ENCODE data around the gene JMJD7.

Gene JMJD7

DNA sequence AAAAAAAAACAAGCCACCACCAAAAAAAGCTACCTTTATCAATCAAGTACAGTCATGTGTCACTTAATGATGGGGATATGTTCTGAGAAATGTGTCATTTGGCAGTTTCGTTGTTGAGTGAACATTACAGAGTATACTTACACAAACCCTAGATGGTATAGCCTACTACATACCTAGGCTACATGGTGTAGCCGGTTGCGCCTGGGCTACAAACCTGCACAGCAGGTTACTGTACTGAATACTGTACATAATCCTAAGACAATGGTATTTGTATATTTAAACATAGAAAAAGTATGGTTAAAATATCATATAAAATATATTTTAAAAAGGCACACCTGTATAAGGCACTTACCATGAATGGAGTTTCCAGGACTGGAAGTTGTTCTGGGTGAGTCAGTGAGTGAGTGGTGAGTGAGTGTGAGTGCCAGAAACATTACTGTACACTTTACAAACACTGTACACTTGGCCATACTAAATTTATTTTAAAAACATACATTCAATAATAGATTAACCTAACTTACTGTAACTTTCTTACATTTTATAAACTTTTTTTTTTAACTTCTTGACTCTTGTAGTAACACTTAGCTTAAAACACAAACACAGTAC, 25.9 kb upstream of the JMJD7 start:
- no peak for FAIRE-seq

DNA sequence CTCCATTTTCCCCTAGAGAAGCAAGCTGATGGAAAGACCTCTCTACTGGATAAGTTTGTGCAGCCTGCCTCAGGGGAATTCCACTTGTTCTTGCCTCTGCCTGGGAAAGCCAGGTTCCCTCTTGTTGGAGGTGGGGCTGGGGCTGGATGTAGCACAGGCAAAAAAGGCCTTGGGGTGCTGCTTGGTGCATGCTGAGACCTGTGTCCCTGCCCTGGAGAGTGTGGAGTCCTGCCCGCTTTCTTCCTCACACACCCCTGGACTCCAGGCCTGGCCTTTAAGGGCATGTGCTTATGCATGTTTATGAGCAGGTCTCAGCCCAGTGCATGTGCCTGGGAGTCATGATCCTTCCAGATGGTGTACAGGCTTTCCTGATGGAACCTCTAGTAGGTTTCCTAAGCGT, 23.5 kb upstream of the JMJD7 start:
- no peak for FAIRE-seq

DNA sequence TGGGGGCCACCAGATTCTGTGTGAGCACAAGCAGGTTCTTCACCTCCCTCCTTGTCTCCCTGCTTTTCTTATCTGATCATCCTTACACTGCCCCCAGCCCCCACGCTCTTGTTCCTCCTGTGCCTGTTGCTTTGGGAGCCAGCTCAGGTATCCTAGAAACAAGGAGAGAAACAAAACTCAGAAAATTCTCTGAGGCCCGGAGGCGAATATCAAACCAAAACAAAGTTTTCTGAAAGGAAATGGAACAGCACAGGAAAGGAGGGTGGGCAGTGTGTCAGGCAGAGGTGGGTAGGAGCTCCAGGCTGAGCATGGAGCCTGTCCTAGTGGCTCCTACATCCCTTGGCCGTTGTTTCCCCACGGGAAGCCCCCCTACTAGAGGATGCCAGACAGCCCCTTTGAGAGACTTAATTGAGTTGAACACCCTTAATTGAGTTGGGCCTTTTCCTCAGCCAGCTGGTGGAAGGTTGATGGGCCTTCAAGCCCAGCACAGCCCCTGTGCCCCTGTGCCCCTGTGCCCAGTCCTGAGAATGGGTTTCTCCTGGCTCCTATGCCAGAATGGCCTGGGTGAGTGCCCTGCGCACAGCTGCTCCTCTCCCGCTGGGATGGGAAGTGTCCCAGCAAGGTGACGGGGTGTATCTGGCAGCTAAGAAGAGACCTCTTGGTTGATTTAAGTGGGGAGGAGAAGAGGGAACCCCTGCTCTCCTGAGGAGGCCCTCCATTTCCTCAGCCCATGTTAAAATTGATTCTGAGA, 22.8 kb upstream of the JMJD7 start:
- no peak for FAIRE-seq

DNA sequence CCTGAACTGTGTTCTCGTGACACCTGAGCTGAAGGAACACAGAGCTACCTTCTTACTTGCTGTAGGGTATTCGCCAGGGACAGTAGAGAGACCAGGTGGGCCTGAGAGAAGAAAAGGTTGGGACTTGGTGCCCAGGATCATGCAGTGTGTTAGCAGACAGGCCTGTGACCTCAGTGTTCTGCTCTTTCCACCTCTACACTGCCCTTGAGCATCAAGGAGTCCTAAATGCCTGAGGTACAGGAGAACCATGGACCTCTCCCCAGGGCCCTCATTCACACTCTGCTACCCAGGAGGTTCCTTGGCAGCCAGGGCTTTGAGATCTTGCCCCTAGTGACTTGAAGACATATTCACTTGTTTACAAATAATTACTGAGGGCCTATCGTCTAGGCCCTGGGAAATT, 22.2 kb upstream of the JMJD7 start:
- no peak for FAIRE-seq

DNA sequence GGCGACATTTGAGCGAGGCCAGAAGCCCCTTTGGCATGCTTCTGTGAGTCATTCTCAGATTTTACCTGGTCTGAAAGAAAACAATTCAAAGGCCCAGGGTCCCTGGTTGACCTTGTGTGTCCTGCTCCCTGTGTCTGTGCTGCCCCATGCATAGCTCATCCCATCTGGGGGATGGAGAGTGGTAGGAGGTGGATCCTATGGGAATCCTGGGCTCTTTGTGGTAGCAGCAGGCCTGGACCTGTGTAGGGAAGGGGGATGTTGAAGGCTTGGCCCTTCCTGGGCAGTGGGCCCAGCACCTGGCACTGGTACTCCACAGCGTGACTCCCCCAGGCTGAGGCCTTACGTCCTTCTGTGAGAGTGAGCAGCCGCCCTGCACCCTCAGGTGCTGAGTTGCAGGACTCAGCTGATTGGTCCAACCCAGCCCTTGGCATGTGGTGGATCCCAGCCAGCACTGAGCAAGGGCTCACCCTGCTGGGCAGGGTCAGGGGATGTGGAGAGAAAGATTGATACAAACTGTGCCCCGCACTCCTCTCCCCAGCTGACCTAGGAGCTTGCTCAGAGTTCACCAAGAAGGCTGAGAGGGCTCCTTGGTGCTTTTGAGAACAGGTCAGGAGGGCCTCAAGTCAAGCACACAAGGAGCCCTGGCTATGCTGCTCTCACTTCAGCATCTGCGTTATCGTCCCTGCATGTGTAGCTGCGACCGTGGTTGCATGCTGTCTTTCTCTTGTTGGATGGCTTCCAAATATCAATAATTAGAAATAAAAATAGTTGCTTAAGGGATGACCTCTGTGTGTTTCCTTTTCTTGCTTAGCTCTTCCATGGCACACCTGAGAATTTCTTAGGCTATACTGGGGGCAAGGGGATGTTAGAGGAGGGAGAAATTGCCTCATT, 21.4 kb upstream of the JMJD7 start:
- no peak for FAIRE-seq

DNA sequence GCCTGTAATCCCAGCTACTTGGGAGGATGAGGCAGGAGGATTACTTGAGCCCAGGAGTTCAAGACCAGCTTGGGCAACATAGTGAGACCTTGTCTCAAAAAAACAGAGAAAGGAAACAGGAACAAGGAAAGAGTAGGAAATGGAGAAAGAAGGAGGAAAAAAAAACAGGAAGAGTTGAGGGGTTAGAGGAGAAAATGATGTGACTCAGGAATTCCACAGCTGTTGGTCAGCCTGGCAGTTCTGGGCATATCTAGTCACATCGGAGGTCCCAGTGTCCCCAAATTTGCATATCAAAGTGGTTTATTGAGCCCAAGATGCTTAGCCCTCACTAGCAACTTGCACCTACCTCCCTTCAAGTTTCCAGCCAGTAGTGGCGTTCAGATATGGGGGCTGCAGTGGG, 18.8 kb upstream of the JMJD7 start:
- no peak for FAIRE-seq

DNA sequence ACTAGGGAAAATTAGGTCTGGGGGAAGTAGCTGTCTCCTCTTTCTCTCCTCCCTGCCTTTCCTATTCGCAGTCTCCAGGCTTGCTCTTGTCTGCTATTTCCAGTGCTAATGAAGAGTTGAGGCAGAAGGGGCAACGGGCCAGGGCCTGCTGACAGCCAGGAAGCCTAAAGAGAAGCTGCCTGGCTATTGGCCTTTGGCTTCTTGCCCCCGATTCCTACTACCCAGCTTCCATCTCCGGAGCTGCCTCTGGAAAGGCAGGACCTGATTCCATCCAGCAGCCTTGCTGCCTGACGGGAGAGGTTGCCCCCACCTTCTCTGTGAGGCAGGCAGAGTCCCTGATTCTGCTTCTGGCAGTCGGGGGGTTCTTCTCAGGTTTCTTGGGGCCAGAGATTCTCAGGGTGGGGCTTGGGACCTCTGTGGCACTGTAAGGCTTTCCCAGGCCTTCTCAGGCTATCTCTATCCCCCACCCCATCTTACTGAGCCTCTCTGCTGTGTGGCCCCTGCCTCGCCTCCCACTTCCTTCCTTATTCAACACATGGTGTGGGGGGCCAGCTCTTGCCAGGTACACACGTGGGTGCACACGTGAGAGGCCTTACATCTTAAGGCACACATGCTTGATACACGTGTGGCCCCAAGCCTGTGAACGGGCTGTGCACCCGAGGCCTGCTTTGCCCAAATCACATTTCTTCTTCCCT, 18.2 kb upstream of the JMJD7 start:
- FAIRE-seq, result no peak

DNA sequence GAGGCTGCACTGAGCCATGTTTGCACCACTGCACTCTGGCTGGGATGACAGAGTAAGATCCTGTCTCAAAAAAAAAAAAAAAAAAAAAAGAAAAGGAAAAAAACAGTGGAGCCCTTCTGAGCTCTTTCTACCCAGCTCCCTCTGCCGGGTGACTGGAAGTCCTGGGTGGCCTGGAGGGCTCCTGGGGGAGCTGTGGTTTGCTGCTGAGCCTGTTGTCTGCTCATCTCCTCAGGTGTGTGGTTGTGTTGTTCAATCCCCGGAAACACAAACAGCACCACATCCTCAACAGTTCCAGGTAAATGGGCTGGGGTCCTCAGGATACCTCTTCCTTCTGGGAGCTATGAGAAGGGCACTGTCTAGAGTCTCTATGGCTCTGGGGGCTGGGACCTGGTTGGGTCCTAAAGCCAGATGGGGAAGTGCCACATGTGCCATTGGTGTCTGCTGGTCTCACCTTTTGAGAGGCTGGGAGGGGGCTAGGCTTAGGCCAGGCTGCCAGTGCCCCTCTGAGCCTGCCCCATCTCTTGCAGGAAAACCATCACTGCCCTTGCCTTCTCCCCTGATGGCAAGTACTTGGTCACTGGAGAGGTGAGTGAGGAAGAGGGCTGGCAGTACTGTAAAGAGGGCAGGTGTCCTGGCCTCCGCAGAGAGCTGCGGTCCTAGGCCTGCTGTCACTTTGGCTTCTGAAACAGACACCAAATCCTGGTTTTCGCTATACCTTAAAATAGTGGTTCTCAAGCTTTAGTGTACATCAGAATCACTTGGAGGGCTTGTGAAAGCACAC, 17.1 kb upstream of the JMJD7 start:
- no peak for FAIRE-seq

DNA sequence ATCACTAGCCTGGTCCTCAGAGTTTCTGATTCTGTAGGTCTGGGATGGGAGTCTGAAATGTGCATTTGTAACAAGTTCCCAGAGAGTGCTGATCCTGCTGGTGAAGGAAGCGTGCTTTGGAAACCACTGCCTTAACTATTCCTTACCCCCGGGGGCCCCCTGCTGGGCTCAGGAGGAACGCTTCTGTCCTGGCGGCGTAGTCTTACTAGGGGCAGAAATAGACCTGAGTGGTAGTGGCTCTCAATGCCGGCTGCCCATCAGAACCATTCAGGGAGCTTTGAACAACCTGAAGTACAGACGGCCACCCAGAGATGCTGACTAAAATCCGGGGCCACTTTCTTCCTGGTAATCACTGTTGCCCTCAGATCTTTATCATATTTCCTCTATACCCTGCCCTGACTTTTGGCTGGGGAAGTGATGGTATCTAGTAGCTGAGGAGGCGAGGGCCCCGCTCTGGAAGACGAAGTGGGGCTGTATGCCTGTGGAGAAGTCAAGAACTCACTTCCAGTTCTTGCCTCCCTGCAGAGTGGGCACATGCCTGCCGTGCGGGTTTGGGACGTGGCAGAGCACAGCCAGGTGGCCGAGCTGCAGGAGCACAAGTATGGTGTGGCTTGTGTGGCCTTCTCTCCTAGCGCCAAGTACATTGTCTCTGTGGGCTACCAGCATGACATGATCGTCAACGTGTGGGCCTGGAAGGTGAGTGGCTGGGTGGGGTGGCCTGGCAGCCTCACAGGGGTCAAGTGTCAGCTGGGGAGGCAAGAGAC, 16.3 kb upstream of the JMJD7 start:
- peak; percentile 70 for FAIRE-seq

DNA sequence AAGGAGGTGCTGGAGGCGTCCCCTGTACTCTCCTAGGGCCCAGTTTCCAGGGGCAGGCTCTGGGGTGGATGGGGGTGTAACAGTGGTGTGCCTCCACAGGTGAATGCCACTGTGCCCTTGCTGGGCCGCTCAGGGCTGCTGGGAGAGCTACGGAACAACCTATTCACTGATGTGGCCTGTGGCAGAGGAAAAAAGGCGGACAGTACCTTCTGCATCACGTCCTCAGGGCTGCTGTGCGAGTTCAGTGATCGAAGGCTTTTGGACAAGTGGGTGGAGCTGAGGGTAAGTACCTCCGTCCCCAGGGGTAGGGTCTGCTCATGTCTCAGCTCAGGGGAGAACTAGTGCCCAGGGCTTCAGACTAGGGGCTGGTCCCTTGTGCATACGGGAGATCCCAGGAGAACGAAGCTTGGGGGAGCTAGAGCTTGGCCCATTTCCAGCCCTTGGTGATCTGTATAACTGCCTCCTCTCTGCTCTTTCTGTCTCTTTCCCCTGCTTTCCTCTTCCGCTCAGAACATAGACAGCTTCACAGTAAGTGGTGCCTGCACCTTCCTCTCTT, 15.0 kb upstream of the JMJD7 start:
- no peak for FAIRE-seq

DNA sequence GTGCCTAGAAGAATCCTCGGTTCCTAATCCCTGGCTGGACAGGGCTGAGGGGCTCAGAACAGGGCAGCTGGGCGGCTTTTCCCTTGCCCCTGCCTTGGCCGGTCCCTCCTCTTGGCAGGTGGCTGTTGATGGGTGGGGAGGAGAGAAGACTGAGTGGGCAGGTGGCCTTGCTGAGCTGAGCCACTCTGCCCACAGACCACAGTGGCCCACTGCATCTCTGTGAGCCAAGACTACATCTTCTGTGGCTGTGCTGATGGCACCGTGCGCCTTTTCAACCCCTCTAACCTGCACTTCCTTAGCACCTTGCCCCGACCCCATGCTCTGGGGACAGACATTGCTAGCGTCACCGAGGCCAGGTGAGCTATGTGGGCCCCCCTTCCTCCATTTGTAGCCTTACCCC, 14.5 kb upstream of the JMJD7 start:
- no peak for FAIRE-seq

DNA sequence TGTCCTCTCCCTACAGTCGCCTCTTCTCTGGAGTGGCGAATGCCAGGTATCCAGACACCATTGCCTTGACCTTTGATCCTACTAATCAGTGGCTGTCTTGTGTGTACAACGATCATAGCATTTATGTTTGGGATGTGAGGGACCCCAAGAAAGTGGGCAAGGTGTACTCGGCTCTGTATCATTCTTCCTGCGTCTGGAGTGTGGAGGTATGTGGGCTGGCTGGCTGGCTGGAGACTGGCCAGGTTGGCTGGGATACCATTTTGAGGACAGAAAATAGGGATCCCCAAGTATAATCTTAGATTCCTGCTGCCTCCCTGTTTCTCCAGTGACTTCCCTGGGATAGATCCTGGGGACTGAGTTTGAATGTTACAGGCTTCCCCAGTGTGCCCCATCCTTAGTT, 13.4 kb upstream of the JMJD7 start:
- FAIRE-seq, result no peak

DNA sequence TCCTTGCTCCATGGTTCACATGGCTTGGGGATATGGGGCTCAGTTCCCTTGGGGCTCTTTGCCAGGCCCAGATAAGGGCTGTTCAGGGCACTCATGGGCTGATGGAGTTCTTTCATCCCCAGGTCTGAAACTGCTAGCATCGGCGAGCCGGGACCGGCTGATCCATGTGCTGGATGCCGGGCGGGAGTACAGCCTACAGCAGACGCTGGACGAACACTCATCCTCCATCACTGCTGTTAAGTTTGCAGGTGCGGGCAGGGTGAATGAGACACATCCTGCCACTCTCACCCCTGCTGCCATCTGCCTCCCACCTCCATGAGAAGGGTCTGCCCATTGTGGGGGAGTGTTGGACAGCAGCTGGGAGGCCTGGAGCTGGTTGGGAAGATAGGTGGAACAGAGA, 11.1 kb upstream of the JMJD7 start:
- no peak for FAIRE-seq

DNA sequence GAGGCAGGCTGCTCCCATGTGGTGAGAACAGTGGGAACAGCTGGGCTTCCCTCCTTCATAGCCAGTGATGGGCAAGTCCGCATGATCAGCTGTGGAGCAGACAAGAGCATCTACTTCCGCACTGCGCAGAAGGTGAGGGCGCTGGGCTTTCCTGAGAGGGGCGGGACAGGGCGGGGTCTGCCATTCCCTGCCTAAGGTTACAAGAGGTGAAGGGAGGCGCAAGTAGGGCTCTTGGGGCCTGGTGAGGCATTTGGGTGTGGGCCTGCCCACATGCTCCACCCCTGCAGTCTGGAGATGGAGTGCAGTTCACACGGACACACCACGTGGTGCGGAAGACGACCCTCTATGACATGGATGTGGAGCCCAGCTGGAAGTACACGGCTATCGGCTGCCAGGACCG, 10.6 kb upstream of the JMJD7 start:
- no peak for FAIRE-seq

DNA sequence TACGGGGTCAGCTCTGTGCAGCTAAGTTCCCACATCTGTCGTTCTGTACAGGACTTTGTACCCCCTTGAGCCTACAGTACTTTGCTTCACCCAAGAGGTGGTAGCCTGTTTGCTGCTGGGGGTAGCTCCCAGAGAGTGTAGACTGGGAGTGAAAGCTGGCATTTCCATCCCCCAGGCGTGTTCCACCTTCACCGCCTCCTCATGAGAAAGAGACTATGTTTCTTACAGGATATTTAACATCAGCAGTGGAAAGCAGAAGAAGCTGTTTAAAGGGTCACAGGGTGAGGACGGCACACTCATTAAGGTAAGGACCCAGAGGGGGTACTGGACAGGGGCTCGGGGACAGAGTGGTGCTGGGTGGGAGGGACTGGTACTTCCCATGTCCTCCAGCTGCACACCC, 10.1 kb upstream of the JMJD7 start:
- FAIRE-seq, result no peak

DNA sequence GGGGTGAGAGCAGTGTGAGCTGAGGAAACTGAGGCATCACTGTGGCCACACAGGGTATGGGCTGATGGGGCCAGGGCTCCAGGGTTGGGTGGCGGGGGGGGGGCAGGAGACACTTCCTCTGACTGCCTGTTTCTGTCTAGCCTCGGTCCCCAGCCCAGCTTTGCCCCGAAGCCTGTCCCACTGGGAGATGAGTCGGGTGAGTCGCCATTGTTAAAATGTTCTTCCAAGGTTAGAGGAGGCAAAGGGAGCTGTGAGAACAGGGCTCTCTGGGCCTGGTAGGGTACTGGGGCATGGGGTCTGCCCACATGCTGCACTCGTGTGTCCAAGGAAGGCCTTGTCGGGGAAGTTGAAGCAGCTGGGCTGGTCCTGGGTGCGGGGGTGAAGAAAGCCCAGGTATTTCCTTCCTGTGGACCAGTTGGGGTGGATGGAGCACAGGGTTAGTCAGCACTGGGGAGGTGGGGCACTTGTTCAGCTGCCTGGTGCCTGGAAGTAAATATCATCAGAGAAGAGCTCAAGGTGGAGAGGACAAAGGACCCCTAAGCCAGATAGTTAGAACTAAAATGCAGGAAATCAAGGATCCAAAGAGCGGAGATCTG, 8.3 kb upstream of the JMJD7 start:
- no peak for FAIRE-seq

DNA sequence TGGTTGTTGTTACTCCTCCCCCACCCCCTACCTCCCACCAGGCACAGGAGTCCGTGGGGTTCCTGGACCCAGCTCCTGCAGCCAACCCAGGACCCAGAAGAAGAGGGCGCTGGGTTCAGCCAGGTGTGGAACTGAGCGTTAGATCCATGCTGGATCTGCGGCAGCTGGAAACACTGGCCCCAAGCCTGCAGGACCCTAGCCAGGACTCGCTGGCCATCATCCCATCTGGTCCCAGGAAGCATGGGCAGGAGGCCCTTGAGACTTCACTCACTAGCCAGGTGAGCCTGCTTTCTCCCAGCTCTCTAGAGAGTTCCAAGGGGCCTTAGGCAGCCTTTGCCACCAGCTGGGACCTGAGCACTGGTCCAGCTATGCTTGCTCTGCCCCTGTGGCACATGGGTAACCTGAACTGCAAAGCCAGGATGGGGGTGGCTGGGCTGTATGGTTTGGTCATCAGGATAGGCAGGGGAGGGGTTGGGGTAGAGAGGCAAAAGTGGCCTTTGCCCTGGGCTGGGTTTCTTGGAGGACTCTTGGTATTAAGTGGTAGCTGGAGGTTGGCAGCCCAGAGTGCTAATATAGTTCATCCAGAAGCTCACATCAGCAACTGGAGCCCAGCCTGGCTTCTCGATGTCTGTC, 7.0 kb upstream of the JMJD7 start:
- no peak for FAIRE-seq

DNA sequence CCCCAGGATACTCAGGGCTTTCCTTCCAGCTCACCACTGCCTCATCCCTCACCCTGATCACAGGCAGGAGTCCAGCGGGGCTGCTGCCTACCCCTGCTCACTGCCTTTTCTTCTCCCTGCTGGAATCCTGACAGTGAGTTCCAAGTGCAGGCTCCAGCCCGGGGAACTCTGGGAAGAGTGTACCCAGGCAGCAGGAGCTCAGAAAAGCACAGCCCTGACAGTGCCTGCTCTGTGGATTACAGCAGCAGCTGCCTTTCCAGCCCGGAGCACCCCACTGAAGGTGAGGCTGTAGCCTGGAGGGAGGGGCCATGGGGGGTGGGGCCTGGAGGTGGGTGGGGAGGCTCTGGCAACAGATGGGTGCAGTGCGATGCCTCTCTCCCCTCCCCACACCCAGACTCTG, 6.1 kb upstream of the JMJD7 start:
- FAIRE-seq, result no peak

DNA sequence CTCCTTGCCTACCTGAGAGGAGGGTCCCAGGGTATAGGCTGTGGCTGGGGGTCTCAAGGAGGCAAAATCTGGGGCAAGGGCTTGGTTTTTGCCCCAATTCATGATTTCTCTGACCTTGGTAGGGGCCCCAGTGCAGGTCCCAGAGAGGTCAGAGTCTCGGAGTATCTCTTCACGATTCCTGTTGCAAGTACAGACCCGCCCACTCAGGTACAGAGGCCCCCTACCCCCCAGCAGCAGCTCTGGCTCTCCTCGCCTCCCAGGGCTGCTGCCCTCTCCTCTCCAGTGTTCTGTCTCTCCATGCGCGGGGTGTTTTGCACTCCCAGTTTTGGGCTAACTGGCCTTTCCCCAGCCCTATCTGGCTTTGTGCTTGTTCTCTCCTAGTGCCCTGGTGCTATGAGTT, 5.4 kb upstream of the JMJD7 start:
- no peak for FAIRE-seq

DNA sequence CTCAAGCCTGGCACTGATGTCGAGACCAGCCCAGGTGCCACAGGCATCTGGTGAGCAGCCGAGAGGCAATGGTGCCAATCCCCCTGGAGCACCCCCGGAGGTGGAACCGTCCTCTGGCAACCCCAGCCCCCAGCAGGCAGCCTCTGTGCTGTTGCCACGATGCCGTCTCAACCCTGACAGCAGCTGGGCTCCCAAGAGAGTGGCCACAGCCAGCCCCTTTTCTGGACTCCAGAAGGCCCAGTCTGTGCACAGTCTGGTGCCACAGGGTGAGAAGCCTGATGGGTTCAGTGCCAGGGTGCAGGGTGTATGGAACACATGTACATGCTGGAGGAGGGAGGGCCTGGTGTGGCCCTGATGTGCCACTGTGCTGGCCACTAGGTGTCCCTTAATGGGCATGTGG, 4.9 kb upstream of the JMJD7 start:
- no peak for FAIRE-seq

Measured in endometrium (tissue), 2 donors.